Left lung (tissue), 10 donors: ENCODE data around the gene TTC39A. TPM values are rescaled to one million over a fixed set of nuclear protein-coding genes. Genes with fewer than 3 reads are reported as not detected.

Experiments used
- ATAC-seq: fragments of 200-7000 bp; cut with Tn5 transposase; one replicate; pipeline ENCODE4 v1.9.1; 2020; ENCODE audit warnings: moderate library complexity
- DNase-seq, 4 donors: peaks; one replicate each; pipeline ENCODE4 v3.0.0-alpha.2; 2013 to 2020
- H3K27ac ChIP-seq, 2 donors: fragments of 200-600 bp; sonication (generic) in 1 of 2; one replicate each; pipeline versions ENCODE4 v1.5.0 to v1.8.0; 2020 to 2021
- H3K27me3 ChIP-seq, 2 donors: fragments of 200-600 bp; sonication (generic) in 1 of 2; one replicate each; pipeline versions ENCODE4 v1.5.0 to v1.8.0; 2020 to 2021
- H3K36me3 ChIP-seq, 2 donors: fragments of 200-600 bp; sonication (generic) in 1 of 2; one replicate each; pipeline versions ENCODE4 v1.5.0 to v1.8.0; 2020 to 2021
- H3K4me1 ChIP-seq, 2 donors: fragments of 200-600 bp; one replicate each; pipeline ENCODE4 v1.8.0; 2021
- H3K4me3 ChIP-seq, 2 donors: fragments of 200-600 bp; sonication (generic) in 1 of 2; one replicate each; pipeline versions ENCODE4 v1.5.0 to v1.8.0; 2020 to 2021; ENCODE audit warnings: mild to moderate bottlenecking in 1 of 2
- H3K9me3 ChIP-seq, 2 donors: fragments of 200-600 bp; sonication (generic) in 1 of 2; one replicate each; pipeline versions ENCODE4 v1.5.0 to v1.8.0; 2020 to 2021
- intact Hi-C, 2 donors: fragments of 100-400 bp; cut with DNase I; formaldehyde crosslinking; loops; one replicate each; pipeline versions ENCODE4 v1.11.2 to v1.14.2; 2022
- polyA plus RNA-seq, 6 donors: library from polyadenylated mRNA; unstranded; fragments of 120-200 nt; gene quantifications; one replicate each; pipeline ENCODE4 v1.2.1, GENCODE V29; 2013; ENCODE audit not compliant: insufficient read length in 6 of 6
- total RNA-seq, 2 donors: library from RNA; stranded (reverse); fragmentation: NEBNext Ultra II Directional; extraction: Animal tissue kit (Norgen Biotek cat#: 25700); gene quantifications; one replicate each; pipeline ENCODE4 v1.2.1, GENCODE V29; 2021
- TF ChIP-seq, protein P1 (sequence below), 2 donors: fragments of 200-600 bp; sonication (generic) in 1 of 2; IDR thresholded peaks; one replicate each; pipeline versions ENCODE4 v1.5.0 to v1.8.0; 2021; ENCODE audit warnings: antibody characterized with exemption in 2 of 2
- donor health status: DM: no; HTN: yes; CAD: no.
- donor health status: DM: no; HTN: no; CAD: no.

TTC39A gene
- total and polyA plus RNA-seq, 8 donors, result 8.0 to 44.6 (median 10.9) TPM

DNA sequence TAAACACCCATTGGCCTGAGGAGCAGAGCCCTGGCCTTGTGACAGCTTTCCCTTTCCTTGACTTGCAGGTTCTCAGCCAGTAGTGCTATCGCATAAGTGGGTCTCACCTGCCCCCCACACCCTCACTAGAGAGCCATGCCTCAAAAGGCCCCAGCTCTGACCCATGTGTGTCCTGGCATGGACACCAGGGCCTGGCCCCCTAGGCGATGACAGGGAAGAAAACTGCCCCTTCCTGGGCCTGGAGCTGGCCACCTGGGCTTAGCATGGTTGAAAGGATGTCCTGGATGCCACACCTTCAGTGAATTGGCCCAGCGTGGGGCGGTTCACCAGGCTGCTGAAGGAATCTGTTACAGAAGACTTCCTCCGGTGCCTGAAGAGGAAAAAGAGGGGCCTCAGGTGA is 18.5 kb downstream of the TTC39A start:
- Histone ChIP-seq H3K36me3 (no peaks in the 10 kb centered on the region), H3K4me1 (peaks cover 14 to 22% of the 10 kb centered on the region in 2 donors), H3K27ac (no peak overlapping the region), H3K9me3 (no peaks in the 10 kb centered on the region), H3K4me3 (no peak overlapping the region), H3K27me3 (no peaks in the 10 kb centered on the region)
- ATAC-seq (no peak), DNase-seq (peak in 1 of 4 donors; percentile 15)
- intact Hi-C loops, result no loop called here
- TF ChIP-seq, protein P1, sequence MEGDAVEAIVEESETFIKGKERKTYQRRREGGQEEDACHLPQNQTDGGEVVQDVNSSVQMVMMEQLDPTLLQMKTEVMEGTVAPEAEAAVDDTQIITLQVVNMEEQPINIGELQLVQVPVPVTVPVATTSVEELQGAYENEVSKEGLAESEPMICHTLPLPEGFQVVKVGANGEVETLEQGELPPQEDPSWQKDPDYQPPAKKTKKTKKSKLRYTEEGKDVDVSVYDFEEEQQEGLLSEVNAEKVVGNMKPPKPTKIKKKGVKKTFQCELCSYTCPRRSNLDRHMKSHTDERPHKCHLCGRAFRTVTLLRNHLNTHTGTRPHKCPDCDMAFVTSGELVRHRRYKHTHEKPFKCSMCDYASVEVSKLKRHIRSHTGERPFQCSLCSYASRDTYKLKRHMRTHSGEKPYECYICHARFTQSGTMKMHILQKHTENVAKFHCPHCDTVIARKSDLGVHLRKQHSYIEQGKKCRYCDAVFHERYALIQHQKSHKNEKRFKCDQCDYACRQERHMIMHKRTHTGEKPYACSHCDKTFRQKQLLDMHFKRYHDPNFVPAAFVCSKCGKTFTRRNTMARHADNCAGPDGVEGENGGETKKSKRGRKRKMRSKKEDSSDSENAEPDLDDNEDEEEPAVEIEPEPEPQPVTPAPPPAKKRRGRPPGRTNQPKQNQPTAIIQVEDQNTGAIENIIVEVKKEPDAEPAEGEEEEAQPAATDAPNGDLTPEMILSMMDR (IDR thresholded peaks at IDR 0.05), result no peak

DNA sequence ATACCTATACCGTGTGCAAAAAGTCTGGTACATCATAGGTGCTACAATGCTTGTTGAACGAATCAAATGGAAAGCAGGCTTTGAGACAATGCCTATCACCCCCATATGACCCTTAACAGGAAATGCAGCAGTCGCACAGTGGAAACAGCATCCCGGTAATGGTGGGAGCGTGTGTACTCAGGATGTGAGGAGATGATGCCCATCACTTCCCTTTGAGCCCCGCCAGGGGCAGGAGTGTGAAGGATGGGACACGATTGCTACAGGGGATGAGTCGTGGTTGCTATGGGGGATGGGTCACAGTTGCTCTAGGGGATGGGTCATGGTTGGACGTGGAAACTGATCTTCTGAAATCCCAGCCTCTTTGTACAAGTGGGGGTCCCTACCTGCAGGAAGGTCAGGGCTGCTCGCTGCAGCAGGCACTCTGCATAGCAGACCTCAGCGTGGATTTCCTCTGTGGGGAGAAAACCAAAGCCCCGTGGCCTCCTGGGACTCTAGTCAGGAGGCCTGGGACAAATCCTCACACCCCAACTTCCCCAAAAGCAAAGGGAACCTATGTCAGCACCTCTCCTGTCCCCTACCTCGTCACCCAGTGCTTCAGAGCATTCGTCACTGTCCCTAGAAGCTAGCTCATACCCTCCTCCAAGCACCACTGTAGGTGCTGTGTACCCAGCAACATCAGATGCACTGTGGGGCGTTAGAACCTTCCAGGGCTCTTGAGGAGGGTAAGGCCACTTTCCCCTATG is 19.3 kb downstream of the TTC39A start:
- DNase-seq (no peak), ATAC-seq (no peak)
- TF ChIP-seq, protein P1 (IDR thresholded peaks at IDR 0.05), result no peak
- no peaks in the 10 kb centered on the region for H3K9me3 ChIP-seq
- H3K4me3 ChIP-seq, result no peak overlapping the region
- no peaks in the 10 kb centered on the region for H3K36me3 ChIP-seq
- no peaks in the 10 kb centered on the region for H3K27me3 ChIP-seq
- H3K27ac ChIP-seq, result no peak overlapping the region
- H3K4me1 ChIP-seq, result peaks cover 14 to 22% of the 10 kb centered on the region in 2 donors
- intact Hi-C loops, result no loop called here

DNA sequence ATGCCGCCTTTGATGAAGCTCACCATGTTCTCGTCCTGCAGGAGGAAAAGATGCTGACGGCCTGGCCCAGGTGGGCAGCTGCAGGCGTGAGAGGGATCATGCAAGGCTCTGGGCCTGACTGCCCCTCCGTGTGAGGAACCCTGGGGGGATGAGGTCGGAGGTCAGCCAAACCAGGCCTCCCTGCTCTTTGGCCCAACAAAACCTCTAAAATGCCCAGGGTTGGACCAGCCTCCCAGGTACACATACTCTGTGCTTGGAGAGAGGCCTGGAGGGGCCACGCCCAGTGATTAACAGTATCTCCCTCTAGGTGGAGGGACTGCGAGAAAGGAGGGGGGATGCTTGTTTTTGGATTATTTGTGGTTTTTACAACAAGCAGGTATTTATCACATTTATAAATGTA is 21.1 kb downstream of the TTC39A start:
- no peak overlapping the region for H3K27ac ChIP-seq
- H3K9me3 ChIP-seq, result no peaks in the 10 kb centered on the region
- no peaks in the 10 kb centered on the region for H3K36me3 ChIP-seq
- no peak for ATAC-seq
- intact Hi-C loops, result no loop called here
- H3K27me3 ChIP-seq, result no peaks in the 10 kb centered on the region
- no peak overlapping the region for H3K4me3 ChIP-seq
- DNase-seq, result no peak
- TF ChIP-seq, protein P1 (IDR thresholded peaks at IDR 0.05), result no peak
- peaks cover 9 to 17% of the 10 kb centered on the region in 2 donors for H3K4me1 ChIP-seq

DNA sequence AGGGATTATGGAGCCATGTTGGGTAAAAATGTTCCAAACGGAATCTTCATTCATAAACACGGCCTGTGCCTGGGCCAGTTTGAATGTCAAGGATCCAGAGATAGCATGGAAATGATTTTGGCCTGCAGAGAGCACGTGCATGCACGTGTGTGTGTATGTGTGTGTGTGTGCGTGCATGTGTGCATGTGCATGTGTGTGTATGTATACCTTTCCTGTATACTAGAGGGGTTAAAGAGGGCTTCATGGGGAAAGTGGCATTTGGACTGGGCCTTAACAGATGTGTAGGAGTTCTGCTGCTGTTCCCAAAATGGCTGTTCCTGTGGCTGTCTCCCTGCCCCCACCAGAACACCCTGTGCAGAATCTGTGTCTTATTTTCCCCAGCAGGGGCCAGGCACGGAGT is 21.7 kb downstream of the TTC39A start:
- H3K4me3 ChIP-seq, result no peak overlapping the region
- peaks cover 2 to 17% of the 10 kb centered on the region in 2 donors for H3K4me1 ChIP-seq
- H3K27ac ChIP-seq, result no peak overlapping the region
- no peak for DNase-seq
- no peaks in the 10 kb centered on the region for H3K9me3 ChIP-seq
- no peaks in the 10 kb centered on the region for H3K27me3 ChIP-seq
- no peak for ATAC-seq
- TF ChIP-seq, protein P1 (IDR thresholded peaks at IDR 0.05), result no peak
- intact Hi-C loops, result no loop called here
- no peaks in the 10 kb centered on the region for H3K36me3 ChIP-seq

DNA sequence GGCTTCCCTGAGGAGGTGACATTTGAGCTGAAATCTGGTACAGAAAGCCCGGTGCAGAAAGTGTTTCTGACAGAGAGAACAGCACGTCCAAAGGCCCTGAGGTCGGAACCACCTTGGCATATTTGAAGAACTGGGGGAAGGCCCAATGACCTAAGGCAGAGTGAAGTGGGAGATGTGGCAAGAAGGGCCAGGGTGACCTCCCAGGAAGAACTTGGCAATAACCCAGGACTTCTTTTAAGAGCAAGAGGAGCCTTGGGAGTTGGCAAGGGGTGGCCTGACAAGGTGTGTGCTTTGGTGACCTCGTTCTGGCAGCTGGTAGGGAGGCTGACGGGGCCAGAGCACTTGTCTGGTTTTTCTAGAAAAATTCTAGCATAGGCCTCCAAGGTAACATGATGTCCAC is 23.4 kb downstream of the TTC39A start:
- TF ChIP-seq, protein P1 (IDR thresholded peaks at IDR 0.05), result no peak
- intact Hi-C loops, result no loop called here
- DNase-seq (peak in 1 of 4 donors; percentile 25), ATAC-seq (no peak)
- Histone ChIP-seq H3K36me3 (no peaks in the 10 kb centered on the region), H3K4me1 (peaks cover 0 to 15% of the 10 kb centered on the region in 2 donors), H3K9me3 (no peaks in the 10 kb centered on the region), H3K4me3 (no peak overlapping the region), H3K27me3 (no peaks in the 10 kb centered on the region), H3K27ac (no peak overlapping the region)
